GM12892 (cell line): ENCODE measurements around the gene CHRNA5.

ENCODE experiments used
- DNase-seq: peaks from one replicate; pipeline ENCODE4 v3.0.0; 2011; ENCODE audit not compliant: insufficient read length
- FAIRE-seq: peaks from 2 replicates; lab custom pipeline; 2011; peaks lifted over from hg19 to GRCh38; lab: Jason Lieb, UNC
- POLR2A ChIP-seq: IDR thresholded peaks from 2 replicates; pipeline ENCODE4 v1.6.1; 2011; ENCODE audit warnings: low read depth, low read length, control low read depth
- POLR2AphosphoS5 ChIP-seq: IDR thresholded peaks from 2 replicates; pipeline ENCODE4 v1.6.1; 2011; ENCODE audit warnings: low read depth, low read length, control low read depth
- TAF1 ChIP-seq: IDR thresholded peaks from 2 replicates; pipeline ENCODE4 v1.6.1; 2011; ENCODE audit warnings: low read depth, mild to moderate bottlenecking, control low read depth, low read length, borderline replicate concordance

Gene CHRNA5

DNA sequence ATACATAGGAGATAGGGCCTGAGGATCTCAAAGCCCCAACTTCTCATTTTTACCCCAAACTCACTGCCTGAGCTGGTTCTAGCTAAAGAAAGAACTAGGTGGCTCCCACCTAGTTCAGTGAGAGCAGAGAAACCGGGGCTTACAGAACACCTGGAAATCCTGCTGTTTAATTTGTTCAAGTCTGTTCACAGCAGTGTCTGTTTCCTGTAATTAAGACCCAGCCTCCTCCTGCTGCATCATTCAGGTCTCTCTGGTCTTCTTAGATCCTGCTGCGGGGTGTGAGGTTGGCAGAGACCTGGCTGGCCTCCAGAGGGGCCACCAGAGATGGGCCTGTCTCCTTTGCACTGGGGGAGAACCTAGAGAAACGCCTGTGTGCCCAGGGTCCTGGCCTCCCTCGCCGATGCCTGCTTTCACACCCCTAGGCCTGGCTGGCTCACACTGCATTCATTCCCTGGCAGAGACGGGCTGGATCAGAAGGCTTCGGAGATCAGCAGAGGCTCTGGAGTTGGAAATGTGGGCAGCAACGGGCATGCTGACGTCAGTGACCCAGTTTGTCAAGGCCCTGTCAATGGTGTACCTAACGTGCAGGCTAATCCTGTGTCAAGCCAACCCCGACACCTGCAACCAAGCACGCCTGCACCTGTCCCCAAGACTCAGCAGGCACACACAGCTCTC, 60.4 kb downstream of the CHRNA5 start:
- FAIRE-seq (no peak), DNase-seq (no peak)
- no peak for TF ChIP-seq POLR2A
- no peak for TF ChIP-seq POLR2AphosphoS5
- TF ChIP-seq TAF1, result no peak

DNA sequence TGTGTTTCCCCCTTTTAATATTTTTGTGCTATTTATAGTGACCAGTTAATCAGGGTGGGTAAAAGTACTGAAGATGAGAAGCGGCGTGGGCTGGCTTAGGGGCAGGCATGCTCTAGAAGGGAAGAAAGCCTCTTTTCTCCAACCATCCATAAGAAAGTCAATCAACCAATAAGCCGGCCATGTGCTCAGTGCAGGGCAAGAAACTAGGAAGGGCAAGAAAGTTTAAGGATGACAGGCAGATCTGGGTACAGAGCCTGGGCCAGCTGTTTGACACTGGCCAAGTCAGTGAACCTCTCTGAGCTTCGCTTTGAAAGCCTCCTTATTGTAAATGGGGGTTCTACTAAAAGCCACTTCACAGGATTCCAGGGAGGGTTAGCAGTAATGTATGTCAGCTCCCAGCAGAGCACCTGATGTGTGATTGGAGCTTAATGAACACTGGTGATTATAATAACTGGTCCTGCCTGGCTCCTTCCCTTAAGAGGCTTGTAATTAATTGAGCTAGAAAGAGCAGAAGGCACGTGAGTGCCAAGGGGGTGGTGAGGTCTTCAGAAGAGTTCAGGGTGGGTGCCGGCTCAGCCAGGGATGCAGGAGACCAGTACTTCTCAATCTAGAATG, 61.2 kb downstream of the CHRNA5 start:
- FAIRE-seq (no peak), DNase-seq (no peak)
- no peak for TF ChIP-seq POLR2A
- no peak for TF ChIP-seq POLR2AphosphoS5
- TF ChIP-seq TAF1, result no peak

DNA sequence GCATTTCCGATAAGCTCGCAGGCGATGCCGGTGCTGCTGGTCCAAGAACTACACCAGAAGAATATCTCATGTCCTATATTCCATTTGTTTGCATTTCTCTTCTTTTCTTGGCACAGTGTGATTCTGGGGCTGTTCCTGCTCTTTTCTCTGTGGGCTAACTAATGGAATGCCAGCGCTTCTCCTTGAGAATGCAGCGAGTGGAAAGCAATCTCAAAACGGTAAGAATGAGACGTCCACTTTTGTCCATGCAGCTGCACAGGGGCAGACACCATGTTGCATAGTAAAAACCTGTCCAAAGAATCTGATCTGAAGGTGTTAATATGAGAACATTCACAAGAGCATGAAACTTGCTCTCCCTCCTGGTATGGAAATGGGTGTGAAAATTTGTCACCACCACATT, 62.0 kb downstream of the CHRNA5 start:
- TF ChIP-seq POLR2AphosphoS5, result no peak
- no peak for DNase-seq
- FAIRE-seq, result no peak

DNA sequence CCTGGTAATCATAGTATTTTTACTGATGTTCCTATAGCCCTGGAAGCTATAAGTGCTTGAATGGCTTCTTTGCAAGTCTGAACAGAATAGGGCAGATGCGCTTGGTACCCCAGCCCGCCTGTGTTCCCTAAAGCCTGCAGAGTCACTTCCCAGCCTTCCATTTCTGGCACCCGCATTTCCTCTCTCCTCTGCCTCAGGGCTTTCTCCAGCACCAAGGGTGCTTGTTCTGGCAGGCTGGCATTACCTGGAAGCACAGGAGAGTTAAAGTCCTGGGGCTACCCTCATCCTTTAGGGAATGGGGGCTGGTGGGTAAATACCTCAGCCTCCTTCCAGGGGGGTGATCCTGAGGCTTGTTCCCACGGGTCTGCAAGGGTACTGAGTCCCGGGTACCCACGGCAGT, 62.9 kb downstream of the CHRNA5 start:
- TF ChIP-seq POLR2AphosphoS5, result no peak
- TF ChIP-seq TAF1, result no peak
- no peak for TF ChIP-seq POLR2A
- no peak for DNase-seq
- FAIRE-seq, result no peak

DNA sequence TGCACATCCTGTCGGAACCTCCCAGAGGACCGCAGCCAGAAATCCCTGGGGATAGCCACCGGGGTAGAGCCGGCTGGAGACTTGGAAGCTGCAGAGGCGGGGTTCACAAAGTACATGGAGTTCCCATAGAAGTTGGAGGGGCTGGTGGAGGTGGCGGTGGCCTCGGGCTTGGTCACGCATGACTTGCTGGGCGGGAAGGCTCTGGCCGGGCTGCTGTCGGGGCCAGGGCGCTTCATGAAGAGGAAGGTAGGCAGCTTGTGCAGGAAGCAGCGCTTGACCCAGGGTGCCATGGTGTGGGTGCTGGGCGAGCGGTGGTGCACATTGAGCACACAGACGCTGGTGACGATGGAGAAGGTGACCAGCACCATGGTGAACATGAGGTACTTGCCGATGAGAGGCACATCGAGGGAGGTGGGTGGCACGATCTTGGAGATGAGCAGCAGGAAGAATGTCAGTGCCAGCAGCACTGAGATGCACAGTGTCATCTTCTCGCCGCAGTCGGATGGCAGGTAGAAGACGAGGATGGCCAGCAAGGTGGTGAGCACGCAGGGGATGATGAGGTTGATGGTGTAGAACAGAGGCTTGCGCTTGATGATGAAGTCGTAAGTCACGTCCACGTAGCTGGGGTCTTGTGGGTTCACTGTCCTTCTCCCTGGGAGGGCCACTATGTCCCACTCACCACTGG, 63.9 kb downstream of the CHRNA5 start:
- FAIRE-seq, result no peak
- TF ChIP-seq POLR2A (no peak), POLR2AphosphoS5 (no peak), TAF1 (no peak)
- DNase-seq, result no peak

DNA sequence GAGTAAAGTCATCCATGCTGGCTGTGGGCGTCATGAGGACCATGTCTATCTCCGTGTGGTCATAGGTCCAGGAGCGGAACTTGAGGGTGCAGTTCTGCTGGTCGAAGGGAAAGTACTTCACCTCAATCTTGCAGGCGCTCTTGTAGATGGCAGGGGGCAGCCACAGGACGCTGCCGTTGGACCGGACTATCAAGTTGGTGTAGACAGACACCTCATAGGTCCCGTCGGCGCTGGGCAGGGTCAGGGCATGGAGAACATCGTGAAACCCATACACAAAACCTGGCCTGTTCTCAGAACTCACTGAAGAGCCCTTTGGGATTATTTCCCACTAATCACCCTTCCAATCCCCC, 64.4 kb downstream of the CHRNA5 start:
- FAIRE-seq (no peak), DNase-seq (no peak)
- TF ChIP-seq POLR2A (no peak), TAF1 (no peak), POLR2AphosphoS5 (no peak)

DNA sequence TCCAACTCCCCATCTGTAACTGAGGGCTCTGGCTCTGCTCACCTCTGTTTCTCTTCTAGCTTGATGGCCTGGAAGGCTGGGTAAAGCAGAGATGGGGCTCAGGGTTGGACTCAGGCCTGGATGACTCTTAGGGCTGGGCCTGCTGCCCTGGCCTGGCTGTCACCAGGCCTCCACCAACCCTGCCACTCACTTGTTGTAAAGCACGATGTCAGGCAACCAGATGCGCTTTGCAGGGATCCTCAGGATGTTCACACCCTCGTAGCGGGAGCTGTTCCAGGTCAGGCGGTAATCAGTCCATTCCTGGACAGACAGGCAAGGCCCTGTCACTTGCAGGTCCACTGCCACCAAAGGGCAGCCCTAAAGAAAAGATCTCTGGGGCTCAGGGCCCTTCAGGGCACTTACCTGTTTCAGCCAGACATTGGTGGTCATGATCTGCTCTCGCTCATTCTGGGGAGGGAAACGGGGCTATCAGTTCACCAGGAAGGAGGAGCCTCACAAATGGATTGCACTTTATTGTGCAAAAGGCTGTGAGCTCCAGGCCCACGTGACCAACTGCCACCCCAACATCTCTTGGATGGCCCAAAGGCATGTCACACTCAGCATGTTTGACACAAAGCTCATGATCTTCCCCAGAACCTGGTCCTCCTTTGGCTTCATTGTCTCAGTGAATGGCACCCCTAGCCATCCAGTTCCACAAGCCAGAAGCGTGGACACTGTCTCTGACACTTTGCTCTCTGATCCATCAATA, 65.7 kb downstream of the CHRNA5 start:
- no peak for DNase-seq
- no peak for FAIRE-seq
- TF ChIP-seq POLR2A (no peak), POLR2AphosphoS5 (no peak), TAF1 (no peak)

DNA sequence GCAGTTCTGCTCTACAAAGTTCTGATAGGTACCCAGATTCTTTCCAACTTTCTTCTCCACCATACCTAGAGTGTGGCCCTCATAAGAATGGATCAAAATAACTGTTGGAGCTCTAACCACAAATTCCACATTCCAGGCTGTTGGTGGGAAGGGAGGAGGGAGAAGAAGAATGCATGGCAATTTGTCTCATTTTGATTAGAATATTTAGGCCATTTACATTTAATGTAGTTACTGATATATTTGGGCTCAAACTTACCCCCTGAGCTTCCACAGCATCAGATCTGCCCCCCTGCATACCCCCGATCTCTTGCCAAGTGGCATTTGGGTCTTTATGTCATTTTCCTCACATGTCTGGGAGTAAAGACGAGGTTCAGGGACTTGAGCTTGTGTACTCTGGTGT, 68.0 kb downstream of the CHRNA5 start:
- TF ChIP-seq POLR2A (no peak), POLR2AphosphoS5 (no peak), TAF1 (no peak)
- DNase-seq, result no peak
- FAIRE-seq, result no peak

DNA sequence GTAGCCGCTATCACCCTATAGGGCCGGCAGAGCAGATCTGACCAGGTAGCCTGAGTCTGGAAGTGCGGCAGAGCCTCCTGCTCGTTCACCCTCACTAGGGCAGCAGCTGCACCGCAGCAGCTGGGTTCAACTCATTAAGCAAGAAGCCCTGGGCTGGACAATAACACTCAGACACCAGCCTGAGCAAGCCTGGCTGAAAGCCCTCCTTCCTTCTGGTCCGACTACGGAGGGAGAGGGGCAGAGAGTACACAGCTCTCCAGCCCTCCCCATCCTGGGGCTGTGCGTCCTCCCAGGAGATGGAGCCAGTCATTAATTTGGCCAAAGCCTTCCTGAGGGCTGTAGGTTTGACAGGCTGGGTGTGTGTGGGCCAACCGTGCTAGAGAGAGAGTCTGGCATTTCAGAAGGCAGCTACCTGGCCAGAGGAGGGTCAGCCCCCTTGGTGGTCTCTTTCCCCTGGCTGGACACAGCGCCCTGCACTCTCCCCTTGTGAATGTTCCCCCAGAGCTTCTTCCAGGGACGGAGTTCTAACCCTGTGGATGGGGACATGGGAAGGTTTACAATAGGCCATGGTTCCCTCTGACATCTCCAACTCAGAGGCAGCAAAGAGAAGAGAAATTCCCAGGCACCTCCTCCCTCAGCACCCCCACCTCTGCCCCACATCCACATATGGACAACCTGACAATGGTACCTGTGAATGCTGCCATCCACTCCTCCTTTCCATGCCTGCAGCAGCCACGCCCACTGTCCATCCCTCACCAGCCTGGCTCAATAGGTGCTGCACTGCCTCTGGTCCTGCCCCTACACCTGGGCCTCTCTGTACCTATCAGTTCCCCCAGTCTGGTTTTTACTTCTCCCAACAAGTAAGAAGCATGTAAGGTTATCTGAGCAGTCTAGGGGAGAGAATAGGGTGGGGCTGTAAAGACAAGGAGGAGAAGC, 69.2 kb downstream of the CHRNA5 start:
- FAIRE-seq (no peak), DNase-seq (no peak)
- TF ChIP-seq TAF1, result no peak

DNA sequence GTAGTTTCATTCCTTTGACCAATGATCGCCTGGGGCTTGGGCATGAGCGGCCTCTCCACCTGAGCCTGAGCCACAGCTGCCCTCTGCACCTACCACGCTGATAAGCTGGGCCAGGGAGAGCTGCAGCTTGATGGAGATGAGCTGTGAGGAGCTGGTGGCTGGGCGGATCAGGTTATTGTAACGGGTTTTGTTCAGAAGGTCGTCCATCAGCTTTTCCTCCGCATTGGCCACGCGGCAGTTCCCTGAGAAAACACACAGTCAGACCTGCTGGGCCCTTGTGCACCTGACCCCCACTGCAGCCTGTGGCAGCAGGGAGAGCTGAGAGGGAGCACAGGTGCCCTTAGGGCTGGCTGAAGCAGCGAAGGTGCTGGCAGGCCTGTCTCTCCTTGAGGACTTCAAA, 70.0 kb downstream of the CHRNA5 start:
- DNase-seq (no peak), FAIRE-seq (no peak)
- TF ChIP-seq TAF1, result no peak
- no peak for TF ChIP-seq POLR2AphosphoS5
- TF ChIP-seq POLR2A, result no peak
